WTC11 (cell line): ENCODE results near the gene TMEM117. TPM values are rescaled to one million over a fixed set of nuclear protein-coding genes. Genes with fewer than 3 reads are reported as not detected.

Source experiments
- ATAC-seq: fragments of 200-7000 bp; cut with Tn5 transposase; 2 replicates; pipeline ENCODE4 v1.10.0; 2021; ENCODE audit warnings: mild to moderate bottlenecking, moderate library complexity
- CTCF ChIA-PET: fragments of 300-600 bp; sonication (Branson Sonifier 250); formaldehyde crosslinking; loops from one replicate; lab custom pipeline; 2021; ENCODE audit warnings: antibody characterized with exemption; lab: Charles Lee
- POLR2A ChIA-PET: fragments of 350-600 bp; sonication (Branson Sonifier 250); formaldehyde crosslinking; loops from one replicate; lab custom pipeline; 2021; ENCODE audit warnings: antibody characterized with exemption; lab: Charles Lee
- DNase-seq: peaks from one replicate; pipeline ENCODE4 v3.0.0; 2021; ENCODE audit warnings: low spot score
- H3K27ac Mint-ChIP-seq: 2 replicates; pipeline ENCODE4 v1.8.0; 2021; ENCODE audit warnings: mixed read lengths
- H3K27me3 Mint-ChIP-seq: 2 replicates; pipeline ENCODE4 v1.8.0; 2021; ENCODE audit warnings: low read depth, mild to moderate bottlenecking, moderate library complexity, mixed read lengths
- H3K36me3 Mint-ChIP-seq: 2 replicates; pipeline ENCODE4 v1.8.0; 2021; ENCODE audit warnings: mixed read lengths
- H3K4me1 Mint-ChIP-seq: 2 replicates; pipeline ENCODE4 v1.8.0; 2022; ENCODE audit warnings: mixed read lengths
- H3K4me3 Mint-ChIP-seq: 2 replicates; pipeline ENCODE4 v1.8.0; 2021; ENCODE audit warnings: mild to moderate bottlenecking, moderate library complexity, mixed read lengths
- H3K9me3 Mint-ChIP-seq: 2 replicates; pipeline ENCODE4 v1.8.0; 2021; ENCODE audit warnings: mixed read lengths
- AR ChIP-seq: fragments of 250-450 bp; sonication (Bioruptor Pico); IDR thresholded peaks from 2 replicates; pipeline ENCODE4 v1.9.0; 2021; ENCODE audit warnings: mild to moderate bottlenecking
- ARID4B ChIP-seq: sonication (generic); formaldehyde crosslinking; IDR thresholded peaks from 2 replicates; pipeline ENCODE4 v1.8.0; 2023; ENCODE audit warnings: missing genetic modification reagents, mild to moderate bottlenecking, borderline replicate concordance
- CBFB ChIP-seq: sonication (generic); formaldehyde crosslinking; IDR thresholded peaks from 2 replicates; pipeline ENCODE4 v1.8.1; 2022; ENCODE audit warnings: mild to moderate bottlenecking, low read depth, missing genetic modification reagents
- CREB1 ChIP-seq: sonication (generic); formaldehyde crosslinking; IDR thresholded peaks from 2 replicates; pipeline ENCODE4 v1.8.0; 2023; ENCODE audit warnings: mild to moderate bottlenecking, missing genetic modification reagents
- ELF4 ChIP-seq: sonication (generic); formaldehyde crosslinking; IDR thresholded peaks from 2 replicates; pipeline ENCODE4 v1.8.1; 2022; ENCODE audit warnings: low read depth, mild to moderate bottlenecking, moderate library complexity, missing genetic modification reagents
- ESRRA ChIP-seq: sonication (generic); formaldehyde crosslinking; IDR thresholded peaks from 2 replicates; pipeline ENCODE4 v1.8.1; 2022; ENCODE audit warnings: mild to moderate bottlenecking, missing genetic modification reagents, borderline replicate concordance
- FOXK1 ChIP-seq: sonication (generic); formaldehyde crosslinking; IDR thresholded peaks from 2 replicates; pipeline ENCODE4 v1.8.0; 2022; ENCODE audit warnings: mild to moderate bottlenecking, moderate library complexity, missing genetic modification reagents
- GABPB1 ChIP-seq: sonication (generic); formaldehyde crosslinking; IDR thresholded peaks from 2 replicates; pipeline ENCODE4 v1.8.1; 2023; ENCODE audit warnings: mild to moderate bottlenecking, missing genetic modification reagents
- IRF1 ChIP-seq: sonication (generic); formaldehyde crosslinking; IDR thresholded peaks from 2 replicates; pipeline ENCODE4 v1.8.0; 2023; ENCODE audit warnings: missing genetic modification reagents
- IRF2 ChIP-seq: sonication (generic); formaldehyde crosslinking; IDR thresholded peaks from 2 replicates; pipeline ENCODE4 v1.8.0; 2022; ENCODE audit warnings: low read depth, missing genetic modification reagents, borderline replicate concordance
- JAZF1 ChIP-seq: fragments of 250-450 bp; sonication (Bioruptor Pico); IDR thresholded peaks from 2 replicates; pipeline ENCODE4 v1.9.0; 2021; ENCODE audit warnings: moderate library complexity, mild to moderate bottlenecking, inconsistent platforms
- MAX ChIP-seq: sonication (generic); formaldehyde crosslinking; IDR thresholded peaks from 2 replicates; pipeline ENCODE4 v1.8.0; 2022; ENCODE audit warnings: mild to moderate bottlenecking, missing genetic modification reagents
- NFYB ChIP-seq: sonication (generic); formaldehyde crosslinking; conservative IDR thresholded peaks from 2 replicates; pipeline ENCODE4 v1.8.0; 2022; ENCODE audit warnings: low read depth, missing genetic modification reagents
- NR3C1 ChIP-seq: sonication (generic); formaldehyde crosslinking; conservative IDR thresholded peaks from 2 replicates; pipeline ENCODE4 v1.8.1; 2023; ENCODE audit warnings: low read depth, mild to moderate bottlenecking, missing genetic modification reagents
- OVOL2 ChIP-seq: fragments of 250-450 bp; sonication (Bioruptor Pico); IDR thresholded peaks from 2 replicates; pipeline ENCODE4 v1.9.0; 2021; ENCODE audit warnings: mild to moderate bottlenecking, borderline replicate concordance
- RELA ChIP-seq: sonication (generic); formaldehyde crosslinking; IDR thresholded peaks from 2 replicates; pipeline ENCODE4 v1.8.1; 2022; ENCODE audit warnings: missing genetic modification reagents, mild to moderate bottlenecking, borderline replicate concordance
- SMAD3 ChIP-seq: sonication (generic); formaldehyde crosslinking; IDR thresholded peaks from 2 replicates; pipeline ENCODE4 v1.8.0; 2022; ENCODE audit warnings: missing genetic modification reagents, mild to moderate bottlenecking, borderline replicate concordance
- SMAD4 ChIP-seq: sonication (generic); formaldehyde crosslinking; IDR thresholded peaks from 2 replicates; pipeline ENCODE4 v1.8.0; 2022; ENCODE audit warnings: mild to moderate bottlenecking, missing genetic modification reagents
- TCF7 ChIP-seq: sonication (generic); formaldehyde crosslinking; IDR thresholded peaks from 2 replicates; pipeline ENCODE4 v1.8.0; 2022; ENCODE audit warnings: mild to moderate bottlenecking, low read depth, missing genetic modification reagents, moderate library complexity
- TEAD1 ChIP-seq: sonication (generic); formaldehyde crosslinking; IDR thresholded peaks from 2 replicates; pipeline ENCODE4 v1.8.0; 2022; ENCODE audit warnings: mild to moderate bottlenecking, missing genetic modification reagents
- TP53 ChIP-seq: sonication (generic); formaldehyde crosslinking; IDR thresholded peaks from 2 replicates; pipeline ENCODE4 v1.8.1; 2023; ENCODE audit warnings: mild to moderate bottlenecking, missing genetic modification reagents
- USF1 ChIP-seq: sonication (generic); formaldehyde crosslinking; IDR thresholded peaks from 2 replicates; pipeline ENCODE4 v1.8.0; 2022; ENCODE audit warnings: mild to moderate bottlenecking, missing genetic modification reagents
- ZMAT4 ChIP-seq: fragments of 250-450 bp; sonication (Bioruptor Pico); IDR thresholded peaks from 2 replicates; pipeline ENCODE4 v1.9.0; 2021; ENCODE audit warnings: mild to moderate bottlenecking
- ZNF138 ChIP-seq: sonication (generic); formaldehyde crosslinking; conservative IDR thresholded peaks from 2 replicates; pipeline ENCODE4 v1.8.1; 2022; ENCODE audit warnings: mild to moderate bottlenecking, moderate library complexity, missing genetic modification reagents
- ZNF232 ChIP-seq: sonication (generic); formaldehyde crosslinking; IDR thresholded peaks from 2 replicates; pipeline ENCODE4 v1.8.0; 2022; ENCODE audit warnings: mild to moderate bottlenecking, missing genetic modification reagents
- ZNF396 ChIP-seq: fragments of 250-450 bp; sonication (Bioruptor Pico); IDR thresholded peaks from 2 replicates; pipeline ENCODE4 v1.8.0; 2021; ENCODE audit warnings: mild to moderate bottlenecking, moderate library complexity, borderline replicate concordance
- ZNF671 ChIP-seq: fragments of 250-450 bp; sonication (Bioruptor Pico); IDR thresholded peaks from 2 replicates; pipeline ENCODE4 v1.8.0; 2021; ENCODE audit warnings: mild to moderate bottlenecking
- ZSCAN18 ChIP-seq: fragments of 250-450 bp; sonication (Bioruptor Pico); IDR thresholded peaks from 2 replicates; pipeline ENCODE4 v2.1.2; 2022; ENCODE audit warnings: mild to moderate bottlenecking, moderate library complexity
- total RNA-seq: library from RNA; stranded (reverse); gene quantifications from 3 replicates; pipeline ENCODE4 v1.2.3, GENCODE V29; 2021

The TMEM117 gene
- total RNA-seq, 1 experiment from 2014 or later: 1.5 TPM

GRCh38 chr12:43815416-43815815, 20.5 kb upstream of the TMEM117 start:
- Mint-ChIP-seq H3K36me3 (no peaks in the 10 kb centered on the region), H3K4me1 (0 out of 2 replicates have a peak, but pooled peaks cover 3% of the 10 kb centered on the region), H3K4me3 (no peak overlapping the region), H3K27ac (no peak overlapping the region), H3K9me3 (no peaks in the 10 kb centered on the region), H3K27me3 (0 out of 2 replicates have a peak, but pooled peaks cover 3% of the 10 kb centered on the region)
- DNase-seq: no peak
- no peak for ATAC-seq
- CTCF ChIA-PET: no interaction called here
- POLR2A ChIA-PET: no interaction called here
- TF ChIP-seq ZNF396 (CRISPR knock-in tag): no peak
- no peak for TF ChIP-seq IRF1 (CRISPR knock-in tag)
- TF ChIP-seq NFYB (CRISPR knock-in tag): no peak
- no peak for TF ChIP-seq CREB1 (CRISPR knock-in tag)
- no peak for TF ChIP-seq MAX (CRISPR knock-in tag)
- no peak for TF ChIP-seq TP53 (CRISPR knock-in tag)
- no peak for TF ChIP-seq RELA (CRISPR knock-in tag)
- TF ChIP-seq ZNF232 (CRISPR knock-in tag): no peak
- no peak for TF ChIP-seq FOXK1
- TF ChIP-seq SMAD3 (CRISPR knock-in tag): no peak
- no peak for TF ChIP-seq ZMAT4 (CRISPR knock-in tag)
- no peak for TF ChIP-seq AR (CRISPR knock-in tag)
- TF ChIP-seq ESRRA: no peak
- no peak for TF ChIP-seq ZNF138 (CRISPR knock-in tag)
- no peak for TF ChIP-seq USF1
- no peak for TF ChIP-seq CBFB
- TF ChIP-seq TEAD1 (CRISPR knock-in tag): no peak
- no peak for TF ChIP-seq NR3C1 (CRISPR knock-in tag)
- TF ChIP-seq JAZF1: no peak

GRCh38 chr12:43816168-43816567, 19.7 kb upstream of the TMEM117 start:
- Mint-ChIP-seq H3K27me3 (0 out of 2 replicates have a peak, but pooled peaks cover 3% of the 10 kb centered on the region), H3K27ac (no peak overlapping the region; the same call in 1 of the 2 replicates), H3K4me1 (0 out of 2 replicates have a peak, but pooled peaks cover 3% of the 10 kb centered on the region), H3K36me3 (no peaks in the 10 kb centered on the region), H3K9me3 (no peaks in the 10 kb centered on the region), H3K4me3 (no peak overlapping the region)
- ChIA-PET POLR2A (no interaction called here), CTCF (no interaction called here)
- DNase-seq (no peak), ATAC-seq (no peak)
- TF ChIP-seq ZSCAN18 (CRISPR knock-in tag) (no peak), IRF2 (CRISPR knock-in tag) (no peak), OVOL2 (no peak), GABPB1 (no peak), NR3C1 (CRISPR knock-in tag) (no peak), TCF7 (no peak), ARID4B (CRISPR knock-in tag) (no peak), SMAD4 (CRISPR knock-in tag) (no peak), ZNF671 (CRISPR knock-in tag) (no peak), ELF4 (CRISPR knock-in tag) (no peak)
